HG03460 (cell line): Measurements from ENCODE around the gene POMGNT1.
"Not testable (repeated sequence)": the region's sequence is repeated elsewhere in the genome, so short reads cannot be mapped to it uniquely, and the experiment has no call there.

ENCODE experiments used
- ATAC-seq: cut with Tn5 transposase; IDR thresholded peaks from one replicate; pipeline ENCODE4 v1.9.1; 2021; ENCODE audit not compliant: unreplicated experiment

The POMGNT1 gene

DNA sequence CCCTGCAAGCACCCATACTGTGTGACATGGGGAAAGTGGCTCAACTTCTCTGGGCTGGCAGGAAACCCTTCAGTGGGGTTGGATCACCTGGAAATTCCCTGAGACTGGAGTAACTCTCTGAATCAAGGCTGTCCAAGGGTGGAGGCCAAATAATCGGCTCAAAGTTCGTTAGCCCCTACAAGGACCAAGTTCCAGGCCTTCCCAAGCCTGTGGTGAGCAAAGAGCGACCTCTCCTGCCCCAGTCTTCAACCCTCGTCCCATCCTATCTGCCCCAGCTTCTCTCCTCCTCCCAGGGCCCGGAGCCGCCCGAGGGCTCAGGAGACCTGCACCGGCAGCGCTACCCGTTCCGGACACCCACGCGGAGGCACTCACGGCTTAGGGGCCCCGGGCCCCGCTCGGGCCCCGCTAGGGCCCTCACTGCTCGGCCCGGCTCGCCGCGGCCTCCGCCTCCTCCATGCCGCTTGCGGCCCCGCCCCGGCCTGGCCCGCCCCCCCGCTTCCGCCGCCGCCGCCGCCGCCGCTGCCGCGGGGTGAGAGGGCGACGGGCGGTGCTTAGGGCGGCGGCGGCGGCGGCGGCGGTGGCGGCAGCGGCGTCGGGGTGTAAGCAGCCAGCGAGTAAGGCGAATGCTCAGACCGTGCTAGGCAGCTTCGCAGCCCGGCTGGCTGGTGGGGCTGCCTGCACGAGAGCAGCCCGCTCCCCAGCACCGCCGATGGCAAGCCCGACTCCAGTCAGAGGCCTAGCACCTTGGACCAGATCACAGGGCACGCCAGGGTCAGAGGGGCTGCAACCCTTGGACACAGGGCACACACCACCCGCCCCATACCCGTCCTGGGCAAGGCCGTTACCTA, at the start of gene POMGNT1:
POMGNT1 (minus strand) TSS at position 471 of the 848 bp plus-strand sequence. CDS start 613 bp downstream, outside the sequence.
- ATAC-seq, result peak; percentile 81

DNA sequence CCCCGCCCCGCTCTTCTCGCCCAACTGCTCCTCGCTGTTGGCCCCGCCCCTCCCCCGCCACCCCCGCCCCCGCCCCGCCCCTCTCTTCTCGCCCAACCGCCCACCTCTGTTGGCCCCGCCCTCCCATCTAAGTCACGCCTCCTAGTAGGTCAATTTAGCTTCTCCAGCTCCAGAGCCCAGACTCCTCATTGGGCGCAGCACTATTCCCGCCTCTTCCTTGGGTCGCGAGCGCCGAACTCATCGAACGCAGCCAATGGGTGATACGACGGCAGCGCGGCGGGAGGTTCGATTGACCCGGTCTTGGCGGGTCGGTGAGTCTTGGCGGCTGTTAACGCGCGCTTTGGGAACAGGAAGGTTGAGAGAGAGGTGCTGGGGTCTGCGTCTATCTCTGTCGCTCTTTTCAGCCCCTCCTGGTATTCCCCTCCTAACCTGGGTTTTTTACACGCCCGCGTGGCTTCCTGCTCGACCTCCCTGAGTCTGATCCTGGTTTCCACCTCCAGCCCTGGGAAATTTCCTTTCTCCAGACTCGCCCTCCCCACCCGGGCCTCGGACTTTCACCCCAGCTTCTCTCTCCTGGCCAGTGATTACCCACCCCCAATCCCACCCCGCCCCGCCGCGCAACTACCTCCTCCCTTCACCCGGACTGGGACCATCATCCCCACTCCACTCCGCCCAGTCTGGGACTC, 49.3 kb upstream of the POMGNT1 start, which contains the start of gene RAD54L:
RAD54L (plus strand) TSS at position 328 of the 686 bp plus-strand sequence. CDS start 643 bp downstream, outside the sequence.
- ATAC-seq, result peak; percentile 92

DNA sequence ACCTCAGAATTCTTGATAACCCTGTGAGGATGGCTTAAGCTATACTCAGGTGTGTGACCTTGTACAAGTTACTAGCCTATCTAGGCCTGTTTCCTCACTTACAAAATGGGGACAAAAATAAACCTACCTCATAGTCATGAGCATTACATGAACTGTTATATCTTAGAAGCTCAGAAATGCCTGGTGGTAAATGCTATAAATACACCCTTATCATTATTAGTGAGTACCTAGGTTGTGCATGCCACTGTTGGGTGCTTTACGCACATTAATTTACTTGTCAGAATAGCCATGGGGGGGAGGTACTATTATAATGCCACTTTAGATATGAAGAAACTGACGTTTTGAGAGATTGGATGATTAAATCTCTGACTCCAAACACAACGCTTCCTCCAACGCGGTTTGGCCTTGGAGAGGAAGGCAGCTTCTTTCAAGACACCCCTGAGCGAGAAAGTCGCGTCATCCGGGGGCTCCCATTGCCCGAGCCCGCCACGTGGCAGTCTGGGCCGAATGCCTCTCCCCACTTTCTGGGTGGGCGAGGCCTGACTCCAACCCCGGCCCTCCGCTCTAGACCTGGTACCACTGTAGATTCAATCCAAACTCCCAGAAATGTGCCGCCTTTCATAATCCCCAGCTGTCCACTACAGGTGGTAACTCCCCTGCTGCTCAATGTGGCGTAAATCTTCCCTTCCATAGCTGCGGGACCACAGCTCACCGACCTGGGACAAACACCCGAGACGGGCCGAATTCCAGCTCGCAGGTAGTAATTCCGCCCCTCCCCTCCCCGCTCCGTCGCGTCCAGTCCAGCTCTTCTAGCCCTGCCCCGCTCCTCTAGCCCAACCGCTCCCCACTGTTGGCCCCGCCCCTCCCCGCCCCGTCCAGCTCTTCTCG, 48.6 kb upstream of the POMGNT1 start:
- ATAC-seq, result peak; percentile 52

DNA sequence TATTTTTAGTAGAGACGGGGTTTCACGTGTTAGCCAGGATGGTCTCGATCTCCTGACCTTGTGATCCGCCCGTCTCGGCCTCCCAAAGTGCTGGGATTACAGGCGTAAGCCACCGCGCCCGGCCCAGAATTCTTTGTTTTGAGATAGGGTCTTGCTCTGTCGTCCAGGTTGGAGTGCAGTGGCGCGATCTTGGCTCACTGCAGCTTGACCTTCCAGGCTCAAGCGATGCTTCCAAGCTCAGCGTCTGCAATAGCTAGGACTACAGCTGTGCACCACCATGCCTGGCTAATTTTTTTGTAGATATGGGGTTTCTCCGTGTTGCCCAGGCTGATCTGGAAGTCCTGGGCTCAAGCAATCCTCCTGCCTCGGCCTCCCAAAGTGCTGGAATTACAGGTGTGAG, 47.9 kb upstream of the POMGNT1 start:
- not testable (repeated sequence) for ATAC-seq

DNA sequence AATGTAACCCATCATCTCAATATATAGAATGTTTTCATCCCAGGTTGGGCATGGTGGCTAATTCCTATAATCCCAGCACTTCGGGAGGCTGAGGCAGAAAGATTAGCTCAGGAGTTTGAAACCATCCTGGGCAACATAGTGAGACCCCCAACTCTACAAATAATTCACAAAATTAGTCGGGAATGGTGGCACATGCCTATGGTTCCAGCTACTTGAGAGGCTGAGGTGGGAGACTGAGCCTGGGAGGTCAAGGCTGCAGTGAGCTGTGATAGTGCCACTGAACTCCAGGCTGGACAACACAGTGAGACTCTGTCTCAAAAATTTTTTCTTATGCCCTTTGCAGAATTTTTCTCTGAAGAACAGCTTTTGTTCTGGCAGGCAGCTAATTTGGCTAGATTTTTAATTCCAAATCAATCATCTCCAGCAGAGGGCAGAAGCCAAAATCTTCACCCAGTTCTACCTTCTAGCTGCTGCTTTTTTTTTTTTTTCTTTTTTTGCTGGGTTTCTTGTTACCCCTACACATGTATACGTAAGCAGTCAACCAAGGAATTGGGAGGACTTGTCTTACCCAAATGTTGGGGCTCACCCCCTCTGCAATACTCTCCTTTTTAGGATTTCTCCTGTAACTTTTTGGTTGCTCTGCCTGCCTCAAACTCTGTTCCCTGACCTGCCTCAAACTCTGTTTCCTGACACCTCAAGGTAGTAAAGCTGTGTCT, 46.6 kb upstream of the POMGNT1 start:
- no peak for ATAC-seq

DNA sequence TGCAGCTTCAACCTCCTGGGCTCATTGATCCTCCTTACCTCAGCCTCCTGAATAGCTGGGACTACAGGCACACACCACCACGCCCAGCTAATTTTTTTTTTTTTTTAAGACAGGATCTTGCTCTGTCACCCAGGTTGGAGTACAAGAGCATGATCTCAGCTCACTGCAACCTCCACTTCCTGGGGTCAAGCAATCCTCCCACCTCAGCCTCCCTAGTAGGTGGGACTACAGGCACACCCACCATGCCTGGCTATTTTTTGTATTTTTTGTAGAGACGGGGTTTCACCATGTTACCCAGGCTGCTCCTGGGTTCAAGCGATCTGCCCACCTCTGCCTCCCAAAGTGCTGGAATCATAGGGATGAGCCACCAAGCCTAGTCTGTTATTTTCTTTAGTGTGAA, 45.6 kb upstream of the POMGNT1 start:
- ATAC-seq, result not testable (repeated sequence)

DNA sequence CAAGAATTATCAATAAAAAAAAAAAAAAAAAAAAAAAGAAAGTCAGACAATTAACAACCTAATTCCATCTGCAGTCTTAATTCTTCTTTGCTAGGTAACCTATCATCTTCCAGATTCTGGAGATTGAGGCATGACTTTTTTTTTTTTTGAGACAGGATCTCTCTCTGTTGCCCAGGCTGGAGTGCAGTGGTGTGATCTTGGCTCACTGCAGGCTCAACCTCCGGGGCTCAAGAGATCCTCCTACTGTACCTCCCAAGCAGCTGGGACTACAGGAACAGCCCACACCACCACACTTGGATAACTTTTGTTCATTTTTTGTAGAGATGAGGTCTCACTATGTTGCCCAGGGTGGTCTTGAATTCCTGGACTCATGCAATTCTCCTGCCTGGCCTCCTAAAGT, 44.7 kb upstream of the POMGNT1 start:
- no peak for ATAC-seq

DNA sequence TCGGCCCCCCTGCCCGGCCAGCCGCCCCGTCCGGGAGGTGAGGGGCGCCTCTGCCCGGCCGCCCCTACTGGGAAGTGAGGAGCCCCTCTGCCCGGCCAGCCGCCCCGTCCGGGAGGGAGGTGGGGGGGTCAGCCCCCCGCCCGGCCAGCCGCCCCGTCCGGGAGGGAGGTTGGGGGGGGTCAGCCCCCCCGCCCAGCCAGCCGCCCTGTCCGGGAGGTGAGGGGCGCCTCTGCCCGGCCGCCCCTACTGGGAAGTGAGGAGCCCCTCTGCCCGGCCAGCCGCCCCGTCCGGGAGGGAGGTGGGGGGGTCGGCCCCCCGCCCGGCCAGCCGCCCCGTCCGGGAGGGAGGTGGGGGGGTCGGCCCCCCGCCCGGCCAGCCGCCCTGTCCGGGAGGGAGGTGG, 43.5 kb upstream of the POMGNT1 start:
- not testable (repeated sequence) for ATAC-seq

DNA sequence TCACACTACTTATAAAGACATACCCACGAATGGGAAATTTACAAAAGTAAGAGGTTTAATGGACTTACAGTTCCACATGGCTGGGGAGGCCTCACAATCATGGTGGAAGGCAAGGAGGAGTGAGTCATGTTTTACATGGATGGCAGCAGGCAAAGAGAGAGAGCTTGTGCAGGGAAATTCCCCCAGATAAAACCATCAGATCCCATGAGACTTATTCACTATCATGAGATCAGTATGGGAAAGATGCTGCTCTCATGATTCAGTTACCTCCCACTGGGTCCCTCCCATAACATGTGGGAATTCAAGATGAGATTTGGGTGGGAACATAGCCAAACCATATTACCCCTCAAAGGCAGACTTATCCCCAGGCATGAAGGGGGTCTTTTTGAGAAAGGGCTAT, 40.6 kb upstream of the POMGNT1 start:
- not testable (repeated sequence) for ATAC-seq

DNA sequence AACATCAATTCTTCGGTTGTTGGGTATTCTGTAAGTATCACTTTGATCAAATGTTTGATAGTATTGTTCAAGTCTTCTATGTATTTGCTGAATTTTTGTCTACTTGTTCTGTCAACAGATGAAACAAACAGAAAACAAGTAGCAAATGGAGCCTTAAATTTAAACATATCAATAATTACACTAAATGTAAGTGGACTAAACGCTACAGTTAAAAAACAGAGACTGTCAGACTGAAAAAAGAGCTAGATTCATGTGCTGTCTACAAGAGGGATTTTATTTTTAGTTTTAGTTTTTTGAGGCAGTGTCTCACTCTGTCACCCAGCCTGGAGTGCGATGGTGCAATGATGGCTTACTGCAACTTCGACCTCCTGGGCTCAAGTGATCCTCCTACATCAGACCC, 38.6 kb upstream of the POMGNT1 start:
- ATAC-seq, result no peak

DNA sequence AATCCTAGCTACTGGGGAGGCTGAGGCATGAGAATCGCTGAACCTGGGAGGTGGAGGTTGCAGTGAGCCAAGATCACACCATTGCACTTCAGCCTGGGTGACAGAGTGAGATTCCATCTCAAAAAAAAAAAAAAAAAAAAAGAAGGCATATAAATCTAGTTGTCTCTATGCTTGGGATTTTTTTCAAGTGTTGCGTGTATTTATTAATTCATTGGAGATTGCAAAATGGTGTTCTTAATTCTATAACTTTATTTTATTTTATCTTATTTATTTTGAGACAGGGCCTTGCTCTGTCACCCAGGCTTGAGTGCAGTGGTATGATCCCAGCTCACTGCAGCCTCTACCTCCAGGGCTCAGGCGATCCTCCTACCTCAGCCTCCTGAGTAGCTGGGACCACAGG, 33.0 kb upstream of the POMGNT1 start:
- not testable (repeated sequence) for ATAC-seq

DNA sequence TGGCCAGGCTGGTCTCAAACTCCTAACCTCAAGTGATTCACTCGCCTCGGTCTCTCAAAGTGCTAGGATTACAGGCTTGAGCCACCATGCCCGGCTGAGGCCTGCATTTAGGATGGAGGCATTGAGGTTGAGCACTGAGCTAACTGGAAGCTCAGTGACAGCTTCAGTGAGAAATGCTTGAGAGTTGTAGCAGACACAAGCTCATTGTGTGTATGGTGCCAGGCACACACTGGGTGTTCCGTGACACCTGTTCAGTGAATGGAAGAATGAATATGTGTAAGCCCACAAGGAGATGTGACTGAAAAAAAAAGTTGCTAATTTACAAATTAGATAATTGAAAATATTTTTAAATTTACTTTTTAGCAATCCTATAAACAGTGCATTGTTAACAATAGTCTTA, 26.7 kb upstream of the POMGNT1 start:
- no peak for ATAC-seq

DNA sequence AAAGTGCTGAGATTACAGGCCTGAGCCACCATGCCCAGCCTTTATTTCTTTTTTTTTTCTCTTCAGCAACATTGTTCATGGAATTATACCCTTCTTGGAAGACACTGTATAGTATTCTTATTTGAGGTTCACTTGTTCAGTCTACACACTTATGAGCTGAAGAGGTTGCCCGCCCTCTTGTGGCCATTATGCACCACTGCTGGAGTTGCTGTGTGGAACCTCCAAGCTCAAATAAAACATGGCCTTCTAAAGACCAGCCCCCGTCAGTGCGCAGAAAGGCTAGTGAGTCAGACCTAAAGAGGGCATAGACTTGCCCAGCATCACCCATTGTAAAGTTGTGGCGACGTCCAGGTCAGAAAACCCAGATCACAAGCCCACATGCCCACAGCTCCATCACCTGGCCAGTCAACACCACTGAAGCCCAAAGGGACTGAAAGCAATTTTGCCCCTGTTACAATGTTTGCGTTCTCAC, 25.3 kb upstream of the POMGNT1 start:
- peak; percentile 70 for ATAC-seq

DNA sequence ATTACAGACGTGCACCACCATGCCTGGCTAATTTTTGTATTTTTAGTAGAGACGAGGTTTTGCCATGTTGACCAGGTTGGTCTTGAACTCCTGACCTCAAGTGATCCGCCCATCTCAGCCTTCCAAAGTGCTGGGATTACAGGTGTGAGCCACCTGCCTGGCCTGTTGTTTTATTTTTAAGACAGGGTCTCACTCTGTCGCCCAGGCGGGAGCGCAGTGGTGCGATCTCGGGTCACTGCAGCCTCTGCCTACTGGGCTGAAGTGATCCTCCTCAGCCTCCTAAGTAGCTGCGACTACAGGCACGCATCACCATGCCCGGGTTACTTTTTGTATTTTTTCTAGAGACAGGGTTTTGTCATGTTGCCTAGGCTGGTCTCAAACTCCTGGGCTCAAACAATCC, 24.8 kb upstream of the POMGNT1 start:
- ATAC-seq, result not testable (repeated sequence)

DNA sequence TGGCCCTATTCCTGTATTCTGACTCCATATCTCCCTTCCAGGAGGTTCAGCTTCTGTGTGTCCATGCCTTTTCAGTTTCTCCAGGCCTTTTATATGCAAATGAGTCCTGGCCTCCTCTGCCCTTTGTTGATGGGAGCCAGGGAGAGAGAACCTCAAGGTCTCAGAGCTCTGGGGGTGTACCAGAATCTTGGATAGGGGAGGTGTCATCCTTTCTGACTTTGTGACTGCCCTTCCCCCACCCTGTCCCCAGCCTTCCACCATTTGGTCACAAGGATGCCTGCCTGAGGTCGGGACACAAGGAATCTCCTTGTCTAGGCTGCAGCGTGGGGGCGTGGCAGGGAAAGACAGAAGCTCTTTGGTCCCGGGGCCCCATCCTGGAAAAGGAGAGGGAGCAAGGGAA, 23.5 kb upstream of the POMGNT1 start:
- no peak for ATAC-seq

DNA sequence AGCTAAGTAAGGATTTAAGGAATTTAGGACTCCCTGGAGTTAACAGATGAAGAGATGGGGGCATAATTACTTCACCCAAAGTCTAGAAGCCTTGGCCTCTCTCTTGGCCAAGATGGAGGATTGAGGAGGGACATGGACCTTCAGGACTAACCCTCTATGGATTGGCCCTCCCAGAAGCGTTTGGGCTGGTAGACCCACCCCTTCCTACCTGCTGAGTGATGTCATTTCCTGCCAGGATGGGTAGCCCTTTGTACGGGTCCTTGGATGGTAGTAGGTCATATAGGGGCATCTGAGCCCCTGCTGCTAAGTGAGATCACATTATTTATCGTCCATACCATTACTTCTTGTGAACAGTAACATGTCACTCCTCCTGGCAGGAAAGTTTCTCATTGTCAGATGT, 22.6 kb upstream of the POMGNT1 start:
- ATAC-seq, result no peak

DNA sequence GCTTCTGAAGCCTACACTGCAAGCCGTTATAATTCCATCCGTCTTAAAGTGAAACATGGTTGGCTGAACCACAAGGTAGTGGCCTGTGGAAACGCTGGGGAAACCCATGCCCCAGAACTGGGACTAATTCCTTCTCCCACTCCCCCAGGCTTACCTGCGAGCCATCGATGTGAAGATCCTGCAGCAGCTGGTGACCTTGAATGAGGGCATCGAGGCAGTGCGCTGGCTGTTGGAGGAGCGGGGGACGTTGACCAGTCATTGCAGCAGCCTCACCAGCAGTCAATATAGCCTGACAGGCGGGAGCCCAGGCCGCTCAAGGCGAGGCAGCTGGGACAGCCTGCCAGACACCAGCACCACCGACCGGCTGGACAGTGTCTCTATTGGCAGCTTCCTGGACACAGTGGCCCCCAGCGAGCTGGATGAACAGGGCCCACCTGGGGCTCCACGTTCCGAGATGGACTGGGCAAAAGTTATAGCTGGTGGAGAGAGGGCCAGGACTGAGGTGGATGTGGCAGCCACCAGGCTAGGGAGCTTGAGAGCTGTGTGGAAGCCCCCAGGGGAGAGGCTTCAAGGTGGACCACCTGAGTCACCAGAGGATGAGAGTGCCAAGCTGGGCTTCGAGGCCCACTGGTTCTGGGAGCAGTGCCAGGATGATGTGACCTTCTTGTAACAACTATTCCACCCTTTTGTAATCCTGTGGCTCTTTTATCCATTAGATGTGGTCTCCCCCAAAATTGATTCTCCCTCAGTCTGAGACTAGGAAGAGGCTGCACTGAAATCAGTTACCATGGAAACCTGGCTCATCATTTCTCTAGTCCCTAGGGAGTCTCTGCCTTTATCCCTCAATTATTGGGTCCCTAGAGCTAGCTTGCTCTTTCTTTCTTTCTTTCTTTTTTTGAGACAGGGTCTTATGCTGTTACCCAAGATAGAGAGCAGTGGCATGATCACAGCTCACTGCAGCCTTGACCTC, 21.6 kb upstream of the POMGNT1 start:
- no peak for ATAC-seq

DNA sequence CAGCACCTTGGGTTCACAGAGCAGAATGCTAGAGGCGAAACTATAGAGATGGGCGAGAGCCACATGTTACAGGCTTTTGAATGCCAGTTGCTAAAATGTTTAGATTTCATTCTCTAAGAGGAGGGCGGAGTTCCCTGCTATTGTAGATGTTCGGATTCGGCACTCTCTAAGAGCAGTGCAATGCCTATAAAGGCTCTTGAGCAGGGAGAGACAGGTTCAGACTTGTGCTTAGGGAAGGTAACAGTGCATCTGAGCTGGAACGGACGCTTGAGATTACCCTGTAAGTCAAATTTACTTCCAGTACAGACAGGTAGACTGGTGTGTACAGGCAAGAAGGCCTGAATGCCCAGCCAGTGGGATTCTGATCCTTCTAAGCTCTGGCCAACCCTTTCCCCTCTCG, 20.2 kb upstream of the POMGNT1 start:
- no peak for ATAC-seq

DNA sequence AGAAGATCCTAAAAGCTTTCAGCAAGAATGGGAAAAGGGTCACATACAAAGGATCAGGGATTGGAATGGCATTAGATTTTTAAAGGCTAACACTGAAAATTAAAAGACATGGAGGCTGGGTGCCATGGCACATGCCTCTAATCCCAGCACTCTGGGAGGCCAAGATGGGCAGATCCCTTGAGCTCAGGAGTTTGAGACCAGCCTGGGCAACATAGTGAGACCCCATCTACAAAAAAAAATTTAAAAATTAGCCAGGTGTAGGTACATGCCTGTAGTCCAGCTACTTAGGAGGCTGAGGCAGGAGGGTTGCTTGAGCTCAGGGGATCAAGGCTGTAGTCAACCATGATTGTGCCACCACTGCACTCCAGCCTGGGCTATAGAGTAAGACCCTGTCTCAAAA, 17.3 kb upstream of the POMGNT1 start:
- no peak for ATAC-seq
